Measurements from ENCODE around the gene ARHGEF26. TPM values are rescaled to one million over a fixed set of nuclear protein-coding genes. Genes with fewer than 3 reads are reported as not detected.

ARHGEF26 gene
- total RNA-seq, 4 donors from 2014 or later, result 6.8 to 21.9 (median 10.3) TPM

- no peak overlapping the region for H3K27ac ChIP-seq
- intact Hi-C loops (cut with DNase I), result no loop called here
- no peaks in the 10 kb centered on the region for H3K9me3 ChIP-seq
- peaks cover 0 to 4% (median 0%) of the 10 kb centered on the region in 3 donors for H3K4me1 ChIP-seq
- H3K36me3 ChIP-seq, result peaks cover 0 to 12% (median 0%) of the 10 kb centered on the region in 3 donors
- no peak overlapping the region for H3K4me3 ChIP-seq
- TF ChIP-seq POLR2A (IDR thresholded peaks at IDR 0.05) (no peak), CTCF (IDR thresholded peaks at IDR 0.05) (no peak)
- no peaks in the 10 kb centered on the region for H3K27me3 ChIP-seq
- no peak for DNase-seq
- WGBS, 2 donors, result 90 to 94% methylated on average over 6 of the region's 6 CpGs
These were observed 107.5 kb downstream of the ARHGEF26 start for GRCh38 chr3:154228561-154229216.

- TF ChIP-seq POLR2A (IDR thresholded peaks at IDR 0.05) (no peak), CTCF (IDR thresholded peaks at IDR 0.05) (no peak)
- Histone ChIP-seq H3K9me3 (no peaks in the 10 kb centered on the region), H3K27me3 (no peaks in the 10 kb centered on the region), H3K36me3 (peaks cover 0 to 12% (median 0%) of the 10 kb centered on the region in 3 donors), H3K4me3 (no peak overlapping the region), H3K4me1 (peaks cover 0 to 4% (median 0%) of the 10 kb centered on the region in 3 donors), H3K27ac (no peak overlapping the region)
- no peak for DNase-seq
- intact Hi-C loops (cut with DNase I), result no loop called here
- 78 to 86% methylated on average over 2 of the region's 2 CpGs for WGBS, 2 donors
These were observed 108.0 kb downstream of the ARHGEF26 start for GRCh38 chr3:154229217-154229590.

GRCh38 chr3:154235330-154235729 is 114.1 kb downstream of the ARHGEF26 start:
- 84 to 97% methylated on average over 1 of the region's 1 CpG for WGBS, 2 donors
- Histone ChIP-seq H3K27me3 (no peaks in the 10 kb centered on the region), H3K27ac (no peak overlapping the region), H3K9me3 (no peaks in the 10 kb centered on the region), H3K4me3 (no peak overlapping the region), H3K36me3 (peaks cover 0 to 2% (median 0%) of the 10 kb centered on the region in 3 donors), H3K4me1 (no peaks in the 10 kb centered on the region)
- DNase-seq, result no peak
- intact Hi-C loops (cut with DNase I), result no loop called here
- TF ChIP-seq CTCF (IDR thresholded peaks at IDR 0.05) (no peak), POLR2A (IDR thresholded peaks at IDR 0.05) (no peak)

GRCh38 chr3:154236331-154236730 is 115.1 kb downstream of the ARHGEF26 start:
- Histone ChIP-seq H3K27ac (no peak overlapping the region), H3K9me3 (no peaks in the 10 kb centered on the region), H3K27me3 (no peaks in the 10 kb centered on the region), H3K4me3 (no peak overlapping the region), H3K4me1 (no peaks in the 10 kb centered on the region), H3K36me3 (peaks cover 0 to 12% (median 0%) of the 10 kb centered on the region in 3 donors)
- intact Hi-C loops (cut with DNase I), result no loop called here
- no peak for DNase-seq
- 50 to 72% methylated on average over 3 of the region's 3 CpGs for WGBS, 2 donors
- TF ChIP-seq POLR2A (IDR thresholded peaks at IDR 0.05), result no peak
- no peak for TF ChIP-seq CTCF (IDR thresholded peaks at IDR 0.05)

GRCh38 chr3:154240235-154240634 is 119.0 kb downstream of the ARHGEF26 start:
- H3K27me3 ChIP-seq, result no peaks in the 10 kb centered on the region
- intact Hi-C loops (cut with DNase I), result no loop called here
- peaks cover 0 to 21% (median 4%) of the 10 kb centered on the region in 3 donors for H3K4me1 ChIP-seq
- H3K9me3 ChIP-seq, result no peaks in the 10 kb centered on the region
- no peak overlapping the region for H3K27ac ChIP-seq
- H3K4me3 ChIP-seq, result no peak overlapping the region
- no peak for TF ChIP-seq CTCF (IDR thresholded peaks at IDR 0.05)
- 89 to 90% methylated on average over 6 of the region's 6 CpGs for WGBS, 2 donors
- H3K36me3 ChIP-seq, result peaks cover 0 to 22% (median 0%) of the 10 kb centered on the region in 3 donors
- no peak for DNase-seq
